ENCODE data around the gene ADAM8. TPM values are rescaled to one million over a fixed set of nuclear protein-coding genes. Genes with fewer than 3 reads are reported as not detected.

ADAM8 gene
- total RNA-seq, 1 donor from 2014 or later = 2.6 TPM

GRCh38 chr10:133254421-133255120 lies 22.1 kb downstream of the ADAM8 start:
- peaks cover 10 to 24% (median 12%) of the 10 kb centered on the region in 3 donors for H3K27me3 ChIP-seq (ENCODE audit: control insufficient read depth in 3 of 3, insufficient read depth in 3 of 3, low read length in 3 of 3)
- no peaks in the 10 kb centered on the region for H3K36me3 ChIP-seq (ENCODE audit: control insufficient read depth in 3 of 3, insufficient read depth in 3 of 3, low read length in 3 of 3)
- no peak overlapping the region for H3K4me3 ChIP-seq (ENCODE audit: low read length in 3 of 3)
- H3K9me3 ChIP-seq (ENCODE audit: control insufficient read depth in 3 of 3, low read length in 3 of 3) = no peaks in the 10 kb centered on the region
- H3K27ac ChIP-seq (ENCODE audit: low read depth, low read length) = no peak overlapping the region
- H3K9ac ChIP-seq (ENCODE audit: low read depth in 1 of 3, low read length in 3 of 3) = no peak overlapping the region
- H3K4me1 ChIP-seq (ENCODE audit: control insufficient read depth in 3 of 3, insufficient read depth in 3 of 3, low read length in 3 of 3) = peaks cover 12 to 23% (median 17%) of the 10 kb centered on the region in 3 donors

GRCh38 chr10:133253361-133253955 lies 23.2 kb downstream of the ADAM8 start:
- peaks cover 19 to 34% (median 20%) of the 10 kb centered on the region in 3 donors for H3K27me3 ChIP-seq (ENCODE audit: control insufficient read depth in 3 of 3, insufficient read depth in 3 of 3, low read length in 3 of 3)
- no peaks in the 10 kb centered on the region for H3K9me3 ChIP-seq (ENCODE audit: control insufficient read depth in 3 of 3, low read length in 3 of 3)
- no peak overlapping the region for H3K27ac ChIP-seq (ENCODE audit: low read depth, low read length)
- H3K9ac ChIP-seq (ENCODE audit: low read depth in 1 of 3, low read length in 3 of 3) = no peak overlapping the region
- no peaks in the 10 kb centered on the region for H3K36me3 ChIP-seq (ENCODE audit: control insufficient read depth in 3 of 3, insufficient read depth in 3 of 3, low read length in 3 of 3)
- peaks cover 9 to 13% (median 12%) of the 10 kb centered on the region in 3 donors for H3K4me1 ChIP-seq (ENCODE audit: control insufficient read depth in 3 of 3, insufficient read depth in 3 of 3, low read length in 3 of 3)
- H3K4me3 ChIP-seq (ENCODE audit: low read length in 3 of 3) = no peak overlapping the region

- no peak overlapping the region for H3K27ac ChIP-seq (ENCODE audit: low read depth, low read length)
- peaks cover 0 to under 1% (median 0%) of the 10 kb centered on the region in 3 donors for H3K4me1 ChIP-seq (ENCODE audit: control insufficient read depth in 3 of 3, insufficient read depth in 3 of 3, low read length in 3 of 3)
- H3K9ac ChIP-seq (ENCODE audit: low read depth in 1 of 3, low read length in 3 of 3) = no peak overlapping the region
- H3K4me3 ChIP-seq (ENCODE audit: low read length in 3 of 3) = no peak overlapping the region
- no peaks in the 10 kb centered on the region for H3K36me3 ChIP-seq (ENCODE audit: control insufficient read depth in 3 of 3, insufficient read depth in 3 of 3, low read length in 3 of 3)
- no peaks in the 10 kb centered on the region for H3K9me3 ChIP-seq (ENCODE audit: control insufficient read depth in 3 of 3, low read length in 3 of 3)
- H3K27me3 ChIP-seq (ENCODE audit: control insufficient read depth in 3 of 3, insufficient read depth in 3 of 3, low read length in 3 of 3) = peaks cover 28 to 45% (median 32%) of the 10 kb centered on the region in 3 donors
These were observed 24.5 kb downstream of the ADAM8 start for GRCh38 chr10:133252223-133252552.

GRCh38 chr10:133251388-133252222 lies 25.1 kb downstream of the ADAM8 start:
- no peak overlapping the region for H3K27ac ChIP-seq (ENCODE audit: low read depth, low read length)
- H3K9me3 ChIP-seq (ENCODE audit: control insufficient read depth in 3 of 3, low read length in 3 of 3) = no peaks in the 10 kb centered on the region
- H3K9ac ChIP-seq (ENCODE audit: low read depth in 1 of 3, low read length in 3 of 3) = no peak overlapping the region
- no peaks in the 10 kb centered on the region for H3K36me3 ChIP-seq (ENCODE audit: control insufficient read depth in 3 of 3, insufficient read depth in 3 of 3, low read length in 3 of 3)
- H3K4me1 ChIP-seq (ENCODE audit: control insufficient read depth in 3 of 3, insufficient read depth in 3 of 3, low read length in 3 of 3) = no peaks in the 10 kb centered on the region
- peaks cover 30 to 49% (median 37%) of the 10 kb centered on the region in 3 donors for H3K27me3 ChIP-seq (ENCODE audit: control insufficient read depth in 3 of 3, insufficient read depth in 3 of 3, low read length in 3 of 3)
- no peak overlapping the region for H3K4me3 ChIP-seq (ENCODE audit: low read length in 3 of 3)

DNA sequence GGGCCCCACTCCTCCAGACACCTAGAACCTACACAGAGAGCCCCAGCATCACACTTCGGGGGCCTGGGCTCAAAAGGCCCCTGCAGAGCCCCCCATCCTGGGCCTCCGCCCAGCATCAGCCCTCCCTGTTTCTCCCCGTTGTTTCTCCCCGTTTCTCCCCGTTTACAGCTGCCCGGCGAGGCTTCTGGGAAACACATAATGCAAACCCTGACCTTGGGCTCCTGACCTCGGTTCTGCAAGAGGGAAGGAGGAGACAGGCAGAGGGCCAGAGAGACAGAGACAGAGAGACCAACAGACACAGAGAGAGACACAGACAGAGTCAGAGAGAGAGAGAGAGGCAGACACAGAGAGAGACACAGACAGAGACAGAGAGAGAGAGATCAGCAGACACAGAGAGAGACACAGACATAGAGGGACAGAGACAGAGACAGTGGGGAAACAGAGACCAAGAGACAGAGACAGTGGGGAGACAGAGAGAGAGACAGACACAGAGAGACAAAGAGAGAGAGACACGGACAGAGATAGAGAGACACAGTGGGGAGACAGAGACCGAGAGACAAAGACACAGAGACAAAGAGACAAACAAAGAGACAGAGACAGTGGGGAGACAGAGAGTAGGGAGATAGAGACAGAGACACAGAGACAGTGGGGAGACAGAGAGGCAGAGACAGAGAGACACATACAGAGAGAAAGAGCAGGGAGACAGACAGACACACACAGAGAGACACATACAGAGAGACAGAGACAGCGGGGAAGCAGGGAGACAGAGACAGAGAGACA lies 26.5 kb downstream of the ADAM8 start:
- Histone ChIP-seq H3K4me3 (ENCODE audit: low read length in 3 of 3) (no peak overlapping the region), H3K9me3 (ENCODE audit: control insufficient read depth in 3 of 3, low read length in 3 of 3) (no peaks in the 10 kb centered on the region), H3K4me1 (ENCODE audit: control insufficient read depth in 3 of 3, insufficient read depth in 3 of 3, low read length in 3 of 3) (no peaks in the 10 kb centered on the region), H3K9ac (ENCODE audit: low read depth in 1 of 3, low read length in 3 of 3) (no peak overlapping the region), H3K27ac (ENCODE audit: low read depth, low read length) (no peak overlapping the region), H3K36me3 (ENCODE audit: control insufficient read depth in 3 of 3, insufficient read depth in 3 of 3, low read length in 3 of 3) (no peaks in the 10 kb centered on the region), H3K27me3 (ENCODE audit: control insufficient read depth in 3 of 3, insufficient read depth in 3 of 3, low read length in 3 of 3) (peaks cover 39 to 62% (median 49%) of the 10 kb centered on the region in 3 donors)

GRCh38 chr10:133249094-133249780 lies 27.4 kb downstream of the ADAM8 start:
- Histone ChIP-seq H3K4me3 (ENCODE audit: low read length in 3 of 3) (no peak overlapping the region), H3K4me1 (ENCODE audit: control insufficient read depth in 3 of 3, insufficient read depth in 3 of 3, low read length in 3 of 3) (no peaks in the 10 kb centered on the region), H3K9me3 (ENCODE audit: control insufficient read depth in 3 of 3, low read length in 3 of 3) (no peaks in the 10 kb centered on the region), H3K27me3 (ENCODE audit: control insufficient read depth in 3 of 3, insufficient read depth in 3 of 3, low read length in 3 of 3) (peaks cover 45 to 70% (median 56%) of the 10 kb centered on the region in 3 donors), H3K9ac (ENCODE audit: low read depth in 1 of 3, low read length in 3 of 3) (no peak overlapping the region), H3K27ac (ENCODE audit: low read depth, low read length) (no peak overlapping the region), H3K36me3 (ENCODE audit: control insufficient read depth in 3 of 3, insufficient read depth in 3 of 3, low read length in 3 of 3) (no peaks in the 10 kb centered on the region)

DNA sequence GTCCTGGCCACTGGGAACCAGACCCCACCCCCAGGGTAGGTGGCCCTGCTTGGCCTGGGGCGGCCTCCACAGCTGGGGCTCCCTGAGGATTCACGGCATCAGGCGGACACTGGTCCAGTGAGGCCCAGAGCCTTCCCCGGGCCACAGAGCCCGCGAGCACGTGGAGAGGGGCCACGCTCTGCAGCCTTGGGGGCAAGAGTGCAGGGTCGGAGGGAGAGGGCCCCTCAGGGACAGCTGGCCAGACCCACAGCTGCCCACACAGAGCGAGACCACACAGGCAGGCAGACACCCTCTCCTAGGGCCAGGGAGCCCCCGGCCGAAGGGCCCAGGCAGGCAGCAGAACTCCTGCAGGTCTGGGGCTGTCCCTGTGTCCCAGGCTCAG lies 28.3 kb downstream of the ADAM8 start:
- Histone ChIP-seq H3K4me1 (ENCODE audit: control insufficient read depth in 3 of 3, insufficient read depth in 3 of 3, low read length in 3 of 3) (no peaks in the 10 kb centered on the region), H3K9me3 (ENCODE audit: control insufficient read depth in 3 of 3, low read length in 3 of 3) (no peaks in the 10 kb centered on the region), H3K36me3 (ENCODE audit: control insufficient read depth in 3 of 3, insufficient read depth in 3 of 3, low read length in 3 of 3) (no peaks in the 10 kb centered on the region), H3K27ac (ENCODE audit: low read depth, low read length) (no peak overlapping the region), H3K27me3 (ENCODE audit: control insufficient read depth in 3 of 3, insufficient read depth in 3 of 3, low read length in 3 of 3) (peaks cover 53 to 78% (median 62%) of the 10 kb centered on the region in 3 donors), H3K9ac (ENCODE audit: low read depth in 1 of 3, low read length in 3 of 3) (no peak overlapping the region), H3K4me3 (ENCODE audit: low read length in 3 of 3) (no peak overlapping the region)

GRCh38 chr10:133247681-133248333 lies 28.9 kb downstream of the ADAM8 start:
- no peaks in the 10 kb centered on the region for H3K36me3 ChIP-seq (ENCODE audit: control insufficient read depth in 3 of 3, insufficient read depth in 3 of 3, low read length in 3 of 3)
- no peak overlapping the region for H3K9ac ChIP-seq (ENCODE audit: low read depth in 1 of 3, low read length in 3 of 3)
- no peaks in the 10 kb centered on the region for H3K9me3 ChIP-seq (ENCODE audit: control insufficient read depth in 3 of 3, low read length in 3 of 3)
- peaks cover 59 to 82% (median 68%) of the 10 kb centered on the region in 3 donors for H3K27me3 ChIP-seq (ENCODE audit: control insufficient read depth in 3 of 3, insufficient read depth in 3 of 3, low read length in 3 of 3)
- H3K4me3 ChIP-seq (ENCODE audit: low read length in 3 of 3) = no peak overlapping the region
- H3K4me1 ChIP-seq (ENCODE audit: control insufficient read depth in 3 of 3, insufficient read depth in 3 of 3, low read length in 3 of 3) = no peaks in the 10 kb centered on the region
- no peak overlapping the region for H3K27ac ChIP-seq (ENCODE audit: low read depth, low read length)

- Histone ChIP-seq H3K9ac (ENCODE audit: low read depth in 1 of 3, low read length in 3 of 3) (no peak overlapping the region), H3K27me3 (ENCODE audit: control insufficient read depth in 3 of 3, insufficient read depth in 3 of 3, low read length in 3 of 3) (peaks cover 68 to 83% (median 79%) of the 10 kb centered on the region in 3 donors), H3K27ac (ENCODE audit: low read depth, low read length) (no peak overlapping the region), H3K4me3 (ENCODE audit: low read length in 3 of 3) (no peak overlapping the region), H3K36me3 (ENCODE audit: control insufficient read depth in 3 of 3, insufficient read depth in 3 of 3, low read length in 3 of 3) (no peaks in the 10 kb centered on the region), H3K9me3 (ENCODE audit: control insufficient read depth in 3 of 3, low read length in 3 of 3) (no peaks in the 10 kb centered on the region), H3K4me1 (ENCODE audit: control insufficient read depth in 3 of 3, insufficient read depth in 3 of 3, low read length in 3 of 3) (no peaks in the 10 kb centered on the region)
These were observed 30.4 kb downstream of the ADAM8 start for GRCh38 chr10:133246236-133246626.
